DOHH2 (cell line): ENCODE data around the gene PPP1R1B.
A peak's percentile ranks its signal among the peaks of the same experiment; 100 is the strongest.

ENCODE experiments used
- H3F3A ChIP-seq: fragments of 200-600 bp; sonication (generic), shearing (Covaris generic); 2 replicates; pipeline ENCODE4 v1.6.0; 2016; ENCODE audit warnings: antibody characterized with exemption, mild to moderate bottlenecking; ENCODE audit not compliant: control insufficient read depth, insufficient read depth
- H3K27ac ChIP-seq: fragments of 200-600 bp; sonication (generic); 2 replicates; pipeline ENCODE4 v1.5.1; 2014; ENCODE audit warnings: low read depth, mild to moderate bottlenecking, low read length, moderate library complexity
- H3K27me3 ChIP-seq: fragments of 200-600 bp; sonication (generic); 2 replicates; pipeline ENCODE4 v1.6.1; 2014; ENCODE audit warnings: mild to moderate bottlenecking, low read length, mixed read lengths; ENCODE audit not compliant: control insufficient read depth
- H3K36me3 ChIP-seq: fragments of 200-600 bp; sonication (generic); 2 replicates; pipeline ENCODE4 v1.6.1; 2014; ENCODE audit warnings: mild to moderate bottlenecking, low read length, moderate library complexity, mixed read lengths; ENCODE audit not compliant: control insufficient read depth
- H3K4me1 ChIP-seq: fragments of 200-600 bp; sonication (generic); 2 replicates; pipeline ENCODE4 v1.6.1; 2014; ENCODE audit warnings: mild to moderate bottlenecking, low read length, mixed read lengths; ENCODE audit not compliant: control insufficient read depth
- H3K4me2 ChIP-seq: fragments of 200-600 bp; sonication (generic); 2 replicates; pipeline ENCODE4 v1.6.0; 2014; ENCODE audit warnings: mild to moderate bottlenecking, low read length, moderate library complexity
- H3K4me3 ChIP-seq: fragments of 200-600 bp; sonication (generic); 2 replicates; pipeline ENCODE4 v1.5.1; 2014; ENCODE audit warnings: mild to moderate bottlenecking, low read length, mixed read lengths
- H3K79me2 ChIP-seq: fragments of 200-600 bp; sonication (generic); 2 replicates; pipeline ENCODE4 v1.6.1; 2014; ENCODE audit warnings: mild to moderate bottlenecking, low read length, mixed read lengths; ENCODE audit not compliant: control insufficient read depth
- H3K9me2 ChIP-seq: fragments of 200-600 bp; sonication (generic); replicated peaks from 2 replicates; pipeline ENCODE4 v1.6.1; 2014; ENCODE audit warnings: mild to moderate bottlenecking, low read length, mixed read lengths; ENCODE audit not compliant: control insufficient read depth
- H3K9me3 ChIP-seq: fragments of 200-600 bp; sonication (generic); 2 replicates; pipeline ENCODE4 v1.6.1; 2014; ENCODE audit warnings: antibody characterized with exemption, low read length, mixed read lengths; ENCODE audit not compliant: control insufficient read depth, insufficient read depth
- H4K20me1 ChIP-seq: fragments of 200-600 bp; sonication (generic); 2 replicates; pipeline ENCODE4 v1.6.0; 2014; ENCODE audit warnings: low read depth, mild to moderate bottlenecking, antibody characterized with exemption, low read length, moderate library complexity; ENCODE audit not compliant: control insufficient read depth, insufficient read depth
- CTCF ChIP-seq: fragments of 200-600 bp; sonication (generic); IDR thresholded peaks from one replicate; pipeline ENCODE4 v1.5.1; 2014; ENCODE audit warnings: antibody characterized with exemption, mild to moderate bottlenecking, low read depth, low read length; ENCODE audit not compliant: poor library complexity, severe bottlenecking
- EZH2phosphoT487 ChIP-seq: fragments of 200-600 bp; sonication (generic); IDR thresholded peaks from 2 replicates; pipeline ENCODE4 v1.6.1; 2017; ENCODE audit warnings: borderline replicate concordance, mild to moderate bottlenecking, antibody characterized with exemption, low read length, moderate library complexity, mixed read lengths

PPP1R1B gene

GRCh38 chr17:39667262-39667944, 40.7 kb downstream of the PPP1R1B start:
- Histone ChIP-seq H3F3A (no peaks in the 10 kb centered on the region; the same call in 1 of the 2 replicates), H3K9me3 (no peaks in the 10 kb centered on the region), H3K4me3 (peak overlapping the region; percentile 67; the same call in 1 of the 2 replicates), H3K4me2 (peak overlapping the region; percentile 69), H3K79me2 (no peaks in the 10 kb centered on the region), H3K27ac (no peak overlapping the region), H4K20me1 (no peaks in the 10 kb centered on the region), H3K27me3 (peaks cover 31% of the 10 kb centered on the region), H3K4me1 (peaks cover 17% of the 10 kb centered on the region), H3K9me2 (no peaks in the 10 kb centered on the region), H3K36me3 (peaks cover 3% of the 10 kb centered on the region; the same call in 1 of the 2 replicates)
- TF ChIP-seq EZH2phosphoT487 (no peak), CTCF (no peak)

GRCh38 chr17:39667945-39668924, 41.5 kb downstream of the PPP1R1B start, which contains the start of gene PNMT:
Gene PNMT, plus strand, starts transcription at chr17:39668453. Its CDS starts 23 bp downstream, at chr17:39668476.
- Histone ChIP-seq H3K4me1 (peaks cover 17% of the 10 kb centered on the region), H3K4me2 (peak within 1 kb of the TSS; percentile 69)

More at GRCh38 chr17:39667945-39668924, 41.5 kb downstream of the PPP1R1B start, which contains the start of gene PNMT:
- no peaks in the 10 kb centered on the region; the same call in 1 of the 2 replicates for H3F3A ChIP-seq
- peak within 1 kb of the TSS; percentile 67 for H3K4me3 ChIP-seq
- H3K36me3 ChIP-seq: no peaks in the 10 kb centered on the region
- H3K79me2 ChIP-seq: no peaks in the 10 kb centered on the region
- peaks cover 31% of the 10 kb centered on the region for H3K27me3 ChIP-seq
- H4K20me1 ChIP-seq: no peaks in the 10 kb centered on the region
- no peak within 1 kb of the TSS for H3K27ac ChIP-seq
- no peaks in the 10 kb centered on the region for H3K9me2 ChIP-seq
- TF ChIP-seq EZH2phosphoT487 (no peak), CTCF (peak; percentile 85)
- no peaks in the 10 kb centered on the region for H3K9me3 ChIP-seq
